DND-41 (cell line): ENCODE measurements around the gene ACER3.

ENCODE experiments used
- ATAC-seq: fragments of 200-7000 bp; cut with Tn5 transposase; 3 replicates; pipeline ENCODE4 v1.9.1; 2021; ENCODE audit warnings: low read depth; ENCODE audit not compliant: insufficient read depth
- DNase-seq: peaks from one replicate; pipeline ENCODE4 v3.0.0-alpha.2; 2020
- H2AFZ ChIP-seq: 2 replicates; pipeline ENCODE4 v1.6.0; 2012; ENCODE audit warnings: low read depth, low read length
- H3K27ac ChIP-seq: 2 replicates; pipeline ENCODE4 v1.5.1; 2012; ENCODE audit warnings: low read length, inconsistent platforms
- H3K27me3 ChIP-seq: fragments of 200-600 bp; sonication (generic); 2 replicates; pipeline ENCODE4 v1.6.0; 2012; ENCODE audit warnings: low read length, mild to moderate bottlenecking, inconsistent platforms; ENCODE audit not compliant: insufficient read depth, poor library complexity
- H3K36me3 ChIP-seq: 2 replicates; pipeline ENCODE4 v1.5.1; 2012; ENCODE audit warnings: low read length, inconsistent platforms; ENCODE audit not compliant: insufficient read depth
- H3K4me1 ChIP-seq: 2 replicates; pipeline ENCODE4 v1.5.1; 2012; ENCODE audit warnings: mild to moderate bottlenecking, low read length; ENCODE audit not compliant: insufficient read depth
- H3K4me2 ChIP-seq: 2 replicates; pipeline ENCODE4 v1.6.0; 2012; ENCODE audit warnings: mild to moderate bottlenecking, moderate library complexity, low read length, inconsistent platforms; ENCODE audit not compliant: insufficient read depth
- H3K4me3 ChIP-seq, 2 experiments: fragments of 200-600 bp in 1 of 2; shearing (Covaris generic) in 1 of 2; 2 replicates each; pipeline ENCODE4 v1.5.1; 2012 to 2016; ENCODE audit warnings: inconsistent platforms in 2 of 2, low read length in 2 of 2, mild to moderate bottlenecking in 2 of 2, low read depth in 1 of 2, moderate library complexity in 1 of 2
- H3K79me2 ChIP-seq: 2 replicates; pipeline ENCODE4 v1.6.0; 2012; ENCODE audit warnings: low read length, inconsistent platforms; ENCODE audit not compliant: insufficient read depth
- H3K9ac ChIP-seq: 2 replicates; pipeline ENCODE4 v1.6.0; 2012; ENCODE audit warnings: low read depth, mild to moderate bottlenecking, inconsistent platforms, low read length, moderate library complexity
- H3K9me3 ChIP-seq: 2 replicates; pipeline ENCODE4 v1.5.1; 2012; ENCODE audit warnings: low read length, moderate library complexity, mild to moderate bottlenecking, inconsistent platforms; ENCODE audit not compliant: insufficient read depth, severe bottlenecking
- H4K20me1 ChIP-seq: 2 replicates; pipeline ENCODE4 v1.6.0; 2012; ENCODE audit warnings: low read length; ENCODE audit not compliant: insufficient read depth
- CTCF ChIP-seq: IDR thresholded peaks from 2 replicates; pipeline ENCODE4 v1.5.1; 2012; ENCODE audit warnings: borderline replicate concordance, low read length, moderate library complexity, mild to moderate bottlenecking; ENCODE audit not compliant: poor library complexity, severe bottlenecking; ENCODE audit errors: extremely low read depth
- EZH2 ChIP-seq: IDR thresholded peaks from 3 replicates; pipeline ENCODE4 v1.6.1; 2012; ENCODE audit warnings: borderline replicate concordance, low read depth, mild to moderate bottlenecking, moderate library complexity, low read length, inconsistent platforms; ENCODE audit not compliant: severe bottlenecking

The ACER3 gene

GRCh38 chr11:76834151-76834550 lies 26.6 kb upstream of the ACER3 start:
- no peaks in the 10 kb centered on the region for H3K9me3 ChIP-seq
- no peaks in the 10 kb centered on the region for H3K36me3 ChIP-seq
- H3K27me3 ChIP-seq: peaks cover 16% of the 10 kb centered on the region
- H3K4me1 ChIP-seq: no peaks in the 10 kb centered on the region
- H3K27ac ChIP-seq: no peak overlapping the region
- no peaks in the 10 kb centered on the region for H3K79me2 ChIP-seq
- H4K20me1 ChIP-seq: no peaks in the 10 kb centered on the region
- no peak overlapping the region for H2AFZ ChIP-seq
- DNase-seq: no peak
- no peak overlapping the region for H3K4me3 ChIP-seq
- ATAC-seq: no peak
- H3K4me2 ChIP-seq: no peak overlapping the region
- TF ChIP-seq CTCF: no peak
- TF ChIP-seq EZH2: no peak
- H3K9ac ChIP-seq: no peak overlapping the region

DNA sequence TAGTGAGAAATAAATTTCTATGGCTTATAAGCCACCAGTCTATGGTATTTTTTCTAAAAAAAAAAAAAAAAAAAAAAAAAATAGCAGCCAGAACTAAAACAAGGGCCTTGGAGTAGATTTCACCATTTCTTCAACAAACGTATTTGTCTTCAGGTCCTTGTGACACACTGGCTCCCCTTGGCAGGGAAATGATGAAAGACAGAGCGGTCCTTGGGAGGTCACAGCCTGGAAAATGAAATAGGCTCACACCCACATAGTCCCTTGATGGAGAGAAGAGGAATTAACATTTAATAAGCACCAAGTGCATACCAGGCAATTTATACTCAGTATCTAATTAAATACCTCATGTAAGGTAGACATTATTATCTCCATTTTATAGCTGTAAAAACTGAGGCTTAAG lies 25.7 kb upstream of the ACER3 start:
- no peak overlapping the region for H3K9ac ChIP-seq
- no peak overlapping the region for H3K4me2 ChIP-seq
- DNase-seq (no peak), ATAC-seq (no peak)
- H3K27ac ChIP-seq: no peak overlapping the region
- H3K9me3 ChIP-seq: no peaks in the 10 kb centered on the region
- no peak overlapping the region for H3K4me3 ChIP-seq
- no peaks in the 10 kb centered on the region for H4K20me1 ChIP-seq
- H2AFZ ChIP-seq: no peak overlapping the region
- H3K79me2 ChIP-seq: no peaks in the 10 kb centered on the region
- H3K27me3 ChIP-seq: peaks cover 17% of the 10 kb centered on the region
- no peaks in the 10 kb centered on the region for H3K4me1 ChIP-seq
- TF ChIP-seq EZH2 (no peak), CTCF (no peak)
- H3K36me3 ChIP-seq: no peaks in the 10 kb centered on the region

GRCh38 chr11:76835928-76836612 lies 24.6 kb upstream of the ACER3 start:
- Histone ChIP-seq H3K9me3 (no peaks in the 10 kb centered on the region), H2AFZ (no peak overlapping the region), H3K4me2 (no peak overlapping the region), H3K79me2 (no peaks in the 10 kb centered on the region), H3K4me1 (no peaks in the 10 kb centered on the region), H3K27me3 (peaks cover 20% of the 10 kb centered on the region), H4K20me1 (no peaks in the 10 kb centered on the region), H3K4me3 (no peak overlapping the region), H3K36me3 (no peaks in the 10 kb centered on the region), H3K27ac (no peak overlapping the region), H3K9ac (no peak overlapping the region)
- no peak for DNase-seq
- ATAC-seq: no peak
- TF ChIP-seq CTCF (no peak), EZH2 (no peak)
